Measurements from ENCODE around the gene TYW1B.
"Not testable (repeated sequence)": the region's sequence is repeated elsewhere in the genome, so short reads cannot be mapped to it uniquely, and the experiment has no call there.

TYW1B gene, protein sequence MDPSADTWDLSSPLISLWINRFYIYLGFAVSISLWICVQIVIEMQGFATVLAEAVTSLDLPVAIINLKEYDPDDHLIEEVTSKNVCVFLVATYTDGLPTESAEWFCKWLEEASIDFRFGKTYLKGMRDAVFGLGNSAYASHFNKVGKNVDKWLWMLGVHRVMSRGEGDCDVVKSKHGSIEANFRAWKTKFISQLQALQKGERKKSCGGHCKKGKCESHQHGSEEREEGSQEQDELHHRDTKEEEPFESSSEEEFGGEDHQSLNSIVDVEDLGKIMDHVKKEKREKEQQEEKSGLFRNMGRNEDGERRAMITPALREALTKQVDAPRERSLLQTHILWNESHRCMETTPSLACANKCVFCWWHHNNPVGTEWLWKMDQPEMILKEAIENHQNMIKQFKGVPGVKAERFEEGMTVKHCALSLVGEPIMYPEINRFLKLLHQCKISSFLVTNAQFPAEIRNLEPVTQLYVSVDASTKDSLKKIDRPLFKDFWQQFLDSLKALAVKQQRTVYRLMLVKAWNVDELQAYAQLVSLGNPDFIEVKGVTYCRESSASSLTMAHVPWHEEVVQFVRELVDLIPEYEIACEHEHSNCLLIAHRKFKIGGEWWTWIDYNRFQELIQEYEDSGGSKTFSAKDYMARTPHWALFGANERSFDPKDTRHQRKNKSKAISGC

GRCh38 chr7:72827839-72828591 lies at the start of gene TYW1B:
Gene TYW1B, minus strand, starts transcription at chr7:72828200. Its CDS starts 125 bp downstream, at chr7:72828075.
- FAIRE-seq: peak; percentile 96

DNA sequence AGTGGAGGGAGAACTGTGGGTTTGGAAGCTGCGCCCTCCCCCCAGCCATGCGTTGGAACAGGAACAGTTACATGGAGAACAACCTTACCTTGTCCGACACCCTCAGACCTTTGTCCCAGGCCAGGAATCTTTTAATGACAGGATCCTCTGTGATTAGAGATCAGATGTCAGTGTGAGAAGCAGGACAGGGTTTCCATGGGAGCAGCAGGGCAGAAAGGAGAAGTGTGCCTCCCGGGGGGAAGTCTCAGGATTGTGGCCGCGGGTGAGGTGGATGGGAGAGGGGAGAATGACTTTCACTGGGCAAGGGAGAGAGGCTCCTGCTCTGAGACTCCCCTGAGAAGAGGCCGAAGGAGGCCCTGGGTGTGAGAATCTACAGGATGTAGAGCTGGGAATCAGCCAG lies 39.6 kb upstream of the TYW1B start:
- FAIRE-seq: not testable (repeated sequence)

DNA sequence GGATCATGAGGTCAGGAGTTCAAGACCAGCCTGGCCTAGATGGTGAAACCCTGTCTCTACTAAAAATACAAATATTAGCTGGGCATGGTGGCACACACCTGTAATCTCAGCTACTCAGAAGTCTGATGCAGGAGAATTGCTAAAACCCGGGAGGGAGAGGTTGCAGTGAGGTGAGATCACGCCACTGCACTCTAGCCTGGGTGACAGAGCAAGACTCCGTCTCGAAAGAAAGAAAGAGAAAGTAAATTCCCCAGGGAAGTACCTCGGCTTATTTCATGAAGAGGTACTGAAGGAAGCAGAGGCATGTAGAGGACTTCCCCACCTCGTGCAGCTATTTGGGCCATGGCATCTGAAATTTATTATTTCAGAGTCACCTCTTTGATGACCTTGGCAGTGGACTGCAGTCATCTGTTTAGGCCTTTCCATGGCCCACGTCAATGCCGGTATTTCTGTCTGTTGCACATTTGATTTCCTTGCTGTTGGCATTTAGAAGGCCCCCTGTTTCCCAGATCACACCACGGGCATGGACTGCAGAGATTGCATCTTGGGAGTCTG lies 30.9 kb upstream of the TYW1B start:
- FAIRE-seq: not testable (repeated sequence)

DNA sequence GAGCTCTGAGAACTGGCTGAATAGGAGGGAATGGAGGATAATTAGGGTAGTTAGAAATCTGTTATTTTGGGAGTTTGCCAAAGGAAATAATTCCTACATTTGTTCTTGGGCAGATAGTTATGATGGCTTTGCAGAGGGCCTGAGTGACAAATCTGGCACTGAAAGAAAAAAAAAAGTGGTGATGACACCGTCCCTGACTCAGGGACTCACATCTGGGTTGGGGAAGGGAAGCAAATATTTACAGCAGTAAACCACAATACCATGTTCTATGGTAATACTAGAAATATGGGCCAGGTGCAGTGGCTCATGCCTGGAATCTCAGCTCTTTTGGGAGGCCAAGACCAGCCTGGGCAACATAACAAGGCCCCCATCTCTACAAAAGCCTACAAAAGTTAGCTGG lies 29.9 kb upstream of the TYW1B start:
- not testable (repeated sequence) for FAIRE-seq

DNA sequence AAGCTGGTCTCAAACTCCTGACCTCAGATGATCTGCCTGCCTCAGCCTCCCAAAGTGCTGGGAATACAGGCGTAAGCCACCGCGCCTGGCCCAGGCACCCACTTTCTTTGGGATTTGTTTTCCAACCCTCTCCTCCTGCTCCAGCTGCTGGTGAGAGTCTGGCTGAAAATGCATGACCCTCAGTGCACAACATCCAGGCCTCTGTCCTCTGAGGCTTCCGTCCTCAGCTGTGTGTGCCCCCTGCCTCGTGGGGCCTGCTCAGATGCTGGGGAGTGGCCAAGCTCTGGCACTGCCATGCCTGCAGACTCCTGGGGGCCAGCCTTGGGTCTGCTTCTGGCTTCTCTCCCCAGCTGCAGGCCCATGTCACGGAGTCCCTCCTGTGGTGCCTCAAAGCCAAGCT lies 27.3 kb upstream of the TYW1B start:
- not testable (repeated sequence) for FAIRE-seq

- FAIRE-seq: not testable (repeated sequence)
Measured at GRCh38 chr7:72852937-72853336, 24.9 kb upstream of the TYW1B start.

DNA sequence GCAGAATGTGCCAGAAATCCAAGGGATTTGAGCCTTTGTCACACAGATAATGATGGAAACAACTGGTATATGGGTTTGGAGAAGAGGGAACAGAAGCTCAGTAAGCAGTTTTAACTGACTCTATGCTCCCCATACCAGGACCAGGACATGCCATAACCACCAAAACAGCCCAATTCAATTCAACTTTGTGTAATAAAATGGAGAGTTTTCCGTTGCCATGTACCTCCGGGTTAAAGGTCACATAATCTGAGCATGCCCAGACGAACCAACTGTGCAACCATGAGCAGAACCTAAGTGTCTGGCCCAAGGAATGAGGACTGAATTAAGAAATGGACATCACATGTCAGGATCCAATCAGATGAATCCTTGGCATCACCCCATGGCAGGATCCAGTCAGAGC lies 22.7 kb upstream of the TYW1B start:
- FAIRE-seq: not testable (repeated sequence)

- FAIRE-seq: not testable (repeated sequence)
Measured at GRCh38 chr7:72844146-72844545, 16.1 kb upstream of the TYW1B start.

DNA sequence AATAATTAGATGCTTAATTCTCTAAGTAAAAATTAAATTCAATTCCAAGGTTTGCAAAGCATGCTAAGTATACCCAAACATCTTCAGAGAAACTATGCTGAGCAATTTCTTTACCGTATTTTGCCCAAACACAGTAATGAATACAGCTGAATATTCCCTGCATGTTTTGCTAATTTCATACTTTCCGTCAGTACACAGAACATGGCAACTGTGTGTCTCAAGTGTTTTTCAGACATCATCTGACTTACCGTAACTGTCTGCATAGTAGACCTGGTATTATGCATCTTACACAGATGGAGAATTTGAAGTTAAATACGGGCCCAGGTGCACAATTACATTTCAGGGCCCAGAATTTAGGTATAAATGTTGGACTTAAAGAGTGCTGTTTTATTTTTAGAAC lies 15.2 kb upstream of the TYW1B start:
- FAIRE-seq: not testable (repeated sequence)

GRCh38 chr7:72840966-72841511 lies 13.0 kb upstream of the TYW1B start:
- FAIRE-seq: not testable (repeated sequence)

DNA sequence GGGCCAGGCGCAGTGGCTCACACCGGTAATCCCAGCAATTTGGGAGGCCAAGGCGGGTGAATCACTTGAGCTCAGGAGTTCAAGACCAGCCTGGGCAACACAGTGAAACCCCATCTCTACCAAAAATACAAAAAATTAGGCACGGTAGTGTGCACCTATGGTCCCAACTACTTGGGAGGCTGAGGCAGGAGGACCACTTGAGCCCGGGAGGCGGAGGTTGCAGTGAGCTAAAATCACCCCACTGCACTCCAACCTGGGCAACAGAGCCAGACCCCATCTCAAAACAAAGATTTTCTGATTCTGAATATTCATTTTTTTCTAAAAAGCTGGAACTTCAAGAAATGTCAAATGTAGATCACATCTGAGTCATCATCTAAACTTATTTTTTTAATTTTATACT lies 10.3 kb upstream of the TYW1B start:
- FAIRE-seq: not testable (repeated sequence)

DNA sequence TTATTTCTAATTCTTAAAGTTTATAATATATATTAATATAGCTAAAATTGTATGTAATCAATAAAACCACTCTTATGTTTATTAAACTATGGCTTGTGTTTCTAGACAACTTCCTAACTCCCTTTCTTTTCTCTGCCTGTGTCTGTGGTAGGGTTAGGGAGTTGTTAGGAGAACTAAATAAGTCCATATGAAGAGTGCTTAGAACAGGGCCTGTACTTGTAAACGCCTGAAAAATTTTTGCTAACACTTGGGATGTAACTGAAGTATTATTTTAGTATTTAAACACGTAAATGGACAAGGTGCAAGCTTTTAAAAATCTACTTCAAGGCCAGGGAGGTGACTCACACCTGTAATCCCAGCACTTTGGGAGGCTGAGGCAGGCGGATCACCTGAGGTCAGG lies 9.3 kb upstream of the TYW1B start:
- FAIRE-seq: not testable (repeated sequence)

- not testable (repeated sequence) for FAIRE-seq
Measured at GRCh38 chr7:72830567-72830966, 2.6 kb upstream of the TYW1B start.

- not testable (repeated sequence) for FAIRE-seq
Measured at GRCh38 chr7:72829687-72830354, 1.8 kb upstream of the TYW1B start.

- FAIRE-seq: peak; percentile 95
Measured at GRCh38 chr7:72829291-72829686, 1.3 kb upstream of the TYW1B start.

DNA sequence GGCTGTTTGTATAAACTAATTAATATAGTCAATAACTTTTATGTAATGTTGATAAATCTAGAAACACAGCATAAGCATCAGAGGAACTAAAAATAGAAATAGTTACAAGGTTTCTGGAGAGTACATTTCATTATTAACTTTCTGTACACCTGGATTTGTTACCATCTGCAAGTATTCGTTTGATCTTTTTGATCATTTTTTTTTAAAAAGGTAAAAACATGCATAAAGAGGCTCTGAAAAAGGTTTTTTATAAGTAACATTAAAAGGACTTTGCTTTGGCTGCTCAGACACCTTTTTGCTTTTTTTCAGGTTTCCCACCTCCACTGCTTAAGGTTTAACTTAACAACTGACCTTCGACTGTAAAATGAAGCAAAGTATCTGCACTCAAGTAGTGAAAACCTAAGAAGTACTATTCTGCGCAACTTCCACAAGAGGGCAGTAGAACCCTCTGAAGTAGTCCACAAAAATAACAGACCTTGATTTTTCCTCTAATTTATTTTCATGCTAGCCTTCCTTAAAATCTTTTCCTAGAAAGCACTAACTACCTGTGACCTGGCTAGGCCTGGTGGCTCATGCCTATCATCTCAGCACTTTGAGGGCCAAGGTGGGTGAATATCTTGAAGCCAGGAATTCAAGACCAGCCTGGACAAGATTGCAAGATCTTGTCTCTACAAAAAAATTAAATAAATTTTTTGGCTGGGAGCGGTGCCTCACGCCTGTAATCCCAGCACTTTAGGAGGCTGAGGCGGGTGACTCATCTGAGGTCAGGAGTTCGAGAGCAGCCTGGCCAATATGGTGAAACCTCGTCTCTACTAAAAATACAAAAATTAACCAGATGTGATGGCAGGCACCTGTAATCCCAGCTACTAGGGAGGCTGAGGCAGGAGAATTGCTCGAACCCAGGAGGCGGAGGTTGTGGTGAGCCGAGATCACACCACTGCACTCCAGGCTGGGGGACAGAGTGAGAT lies 4.0 kb downstream of the TYW1B start:
- FAIRE-seq: peak; percentile 31

DNA sequence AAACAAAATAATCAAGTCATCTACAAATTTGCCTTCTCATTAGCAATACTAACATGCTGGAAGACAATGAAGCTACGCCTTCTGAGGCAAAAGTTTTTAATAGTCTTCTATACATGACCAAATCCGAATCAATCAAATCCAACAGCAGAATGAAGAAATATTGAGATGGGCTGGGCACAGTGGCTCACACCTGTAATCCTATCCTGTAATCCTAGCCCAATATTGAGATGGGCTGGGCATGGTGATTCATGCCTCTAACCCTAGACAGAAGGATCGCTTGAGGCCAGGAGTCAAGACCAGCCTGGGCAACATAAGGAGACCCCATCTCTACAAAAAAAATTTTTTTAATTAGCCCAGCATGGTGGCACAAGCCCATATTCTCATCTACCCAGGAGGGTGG lies 5.5 kb downstream of the TYW1B start:
- FAIRE-seq: not testable (repeated sequence)

DNA sequence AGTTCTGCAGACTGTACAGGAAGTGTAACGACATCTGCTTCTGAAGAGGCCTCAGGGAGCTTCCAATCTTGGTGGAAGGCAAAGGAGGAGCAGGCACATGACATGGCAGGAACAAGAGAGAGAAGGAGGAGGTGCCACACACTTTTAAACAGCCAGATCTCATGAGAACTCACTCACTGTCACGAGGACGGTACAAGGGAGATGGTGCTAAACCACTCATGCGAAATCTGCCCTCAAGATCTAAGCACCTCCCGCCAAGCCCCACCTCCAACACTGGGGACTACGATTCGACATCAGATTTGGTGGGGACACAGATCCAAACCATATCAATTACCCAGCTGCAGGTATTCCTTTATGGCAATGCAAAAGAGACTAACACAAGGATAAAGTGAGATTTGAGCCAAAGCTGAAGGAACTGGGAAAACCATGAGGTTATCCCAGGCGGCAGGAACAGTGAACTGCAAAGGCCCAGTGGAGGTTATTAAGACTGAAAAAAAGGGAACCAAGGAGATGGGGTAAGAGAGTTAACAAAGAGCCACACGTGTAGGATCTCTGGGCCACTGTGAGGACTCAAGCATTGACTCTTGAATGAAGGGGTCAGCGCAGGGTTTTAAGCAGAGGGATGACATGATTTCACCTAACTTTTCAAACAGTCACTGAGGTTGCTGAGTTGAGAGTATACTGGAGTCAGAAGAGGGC lies 9.2 kb downstream of the TYW1B start:
- not testable (repeated sequence) for FAIRE-seq

GRCh38 chr7:72817661-72818060 lies 10.3 kb downstream of the TYW1B start:
- FAIRE-seq: not testable (repeated sequence)
